NCI-H526 treated with DMSO at 0.1 percent for 48 hours (cell line): ENCODE results near the gene RRAS.
"Not testable (repeated sequence)": the region's sequence is repeated elsewhere in the genome, so short reads cannot be mapped to it uniquely, and the experiment has no call there.

Source experiments
- DNase-seq: peaks from one replicate; lab custom pipeline; 2025; lab: John Stamatoyannopoulos, UW

The RRAS gene

GRCh38 chr19:49654581-49654980 lies 14.6 kb upstream of the RRAS start:
- DNase-seq: no peak

DNA sequence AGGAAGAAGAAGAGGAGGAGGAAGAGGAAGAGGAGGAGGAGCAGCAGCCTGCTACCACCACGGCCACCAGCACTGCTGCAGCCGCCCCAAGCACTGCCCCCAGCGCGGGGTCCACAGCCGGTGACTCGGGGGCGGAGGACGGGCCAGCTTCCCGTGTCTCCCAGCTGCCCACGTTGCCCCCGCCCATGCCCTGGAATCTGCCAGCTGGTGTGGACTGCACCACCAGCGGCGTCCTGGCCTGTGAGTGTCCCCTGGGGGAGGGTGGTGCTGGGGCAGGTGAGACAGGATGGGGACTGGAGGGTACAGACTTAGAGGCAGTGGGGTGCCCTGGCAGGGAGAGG lies 13.5 kb upstream of the RRAS start:
- no peak for DNase-seq

GRCh38 chr19:49652551-49653465 lies 12.9 kb upstream of the RRAS start:
- no peak for DNase-seq

DNA sequence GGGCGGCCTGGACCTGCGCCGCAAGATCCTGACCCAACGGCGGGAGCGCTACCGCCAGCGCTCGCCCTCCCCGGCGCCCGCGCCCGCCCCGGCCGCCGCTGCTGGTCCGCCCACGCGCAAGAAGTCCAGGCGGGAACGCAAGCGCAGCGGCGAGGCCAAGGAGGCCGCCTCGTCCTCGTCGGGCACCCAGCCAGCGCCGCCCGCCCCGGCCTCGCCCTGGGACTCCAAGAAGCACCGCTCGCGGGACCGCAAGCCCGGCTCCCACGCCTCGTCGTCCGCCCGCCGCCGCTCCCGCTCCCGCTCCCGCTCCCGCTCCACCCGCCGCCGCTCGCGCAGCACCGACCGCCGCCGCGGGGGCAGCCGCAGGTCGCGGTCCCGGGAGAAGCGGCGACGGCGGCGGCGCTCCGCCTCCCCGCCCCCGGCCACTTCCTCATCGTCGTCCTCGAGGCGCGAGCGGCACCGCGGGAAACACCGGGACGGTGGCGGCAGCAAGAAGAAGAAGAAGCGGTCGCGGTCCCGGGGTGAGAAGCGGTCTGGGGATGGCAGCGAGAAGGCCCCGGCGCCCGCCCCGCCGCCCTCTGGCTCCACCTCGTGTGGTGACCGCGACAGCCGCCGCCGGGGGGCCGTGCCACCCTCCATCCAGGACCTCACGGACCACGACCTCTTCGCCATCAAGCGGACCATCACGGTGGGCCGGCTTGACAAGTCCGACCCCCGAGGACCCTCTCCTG lies 12.0 kb upstream of the RRAS start:
- DNase-seq: no peak

- DNase-seq: no peak
These were observed 11.3 kb upstream of the RRAS start for GRCh38 chr19:49651029-49651819.

DNA sequence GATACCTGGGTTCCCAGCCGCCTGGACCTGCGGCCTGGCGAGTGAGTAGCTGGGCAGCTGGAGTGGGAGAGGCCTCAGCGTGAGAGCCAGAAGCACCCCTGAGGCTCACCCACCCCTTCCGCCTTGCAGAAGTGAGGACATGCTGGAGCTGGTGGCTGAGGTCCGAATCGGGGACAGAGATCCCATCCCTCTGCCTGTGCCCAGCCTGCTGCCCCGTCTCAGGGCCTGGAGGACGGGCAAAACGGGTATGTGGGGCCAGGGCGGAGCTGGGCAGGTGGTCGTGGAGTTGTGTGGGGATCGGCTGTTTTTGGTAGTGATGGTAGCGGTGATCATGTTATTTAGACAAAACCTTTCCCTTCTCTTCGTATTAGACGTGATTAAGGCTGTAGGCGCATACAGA lies 6.6 kb upstream of the RRAS start:
- no peak for DNase-seq

GRCh38 chr19:49645995-49646394 lies 6.1 kb upstream of the RRAS start:
- DNase-seq: no peak

DNA sequence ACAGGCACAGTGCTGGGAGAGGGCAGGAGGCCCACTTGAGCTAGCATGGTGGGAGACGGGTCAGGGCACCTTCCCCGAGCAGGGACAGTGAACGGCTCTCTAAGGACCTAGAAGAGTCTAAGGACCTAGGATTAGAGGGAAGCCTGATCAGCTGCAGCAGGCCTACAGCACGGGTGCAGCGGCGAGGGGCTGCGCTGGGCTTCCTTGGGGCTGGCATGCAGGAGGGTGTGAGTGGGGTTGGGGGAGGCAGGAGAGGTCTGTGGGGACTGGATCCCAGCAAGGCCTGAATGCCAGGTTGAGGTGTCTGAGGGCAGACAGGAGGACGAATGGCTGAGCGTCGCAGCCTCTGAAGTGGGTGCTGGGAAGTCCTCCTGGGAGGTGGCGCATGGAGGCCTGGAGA lies 5.6 kb upstream of the RRAS start:
- no peak for DNase-seq

DNA sequence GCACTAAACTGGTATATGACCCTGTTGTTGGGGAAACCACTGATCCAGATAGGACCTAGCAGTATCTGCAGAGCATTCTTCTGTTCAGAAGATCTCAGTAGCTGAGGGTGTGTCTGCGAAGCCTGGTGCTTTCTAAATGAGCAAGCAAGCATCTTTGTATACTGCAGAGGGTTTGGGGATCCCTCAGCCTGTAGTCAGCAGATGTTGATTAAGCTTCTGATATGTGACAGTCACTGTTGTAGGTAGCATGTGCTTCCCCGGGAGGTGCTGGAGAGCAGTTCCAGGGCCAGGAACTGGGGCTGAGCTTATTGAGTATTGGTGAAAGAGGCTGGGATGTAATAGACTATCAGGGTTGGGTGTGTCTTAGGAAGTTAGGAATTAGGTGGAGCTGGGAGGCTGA lies 3.5 kb upstream of the RRAS start:
- no peak for DNase-seq

- no peak for DNase-seq
These were observed 2.6 kb upstream of the RRAS start for GRCh38 chr19:49642492-49643035.

DNA sequence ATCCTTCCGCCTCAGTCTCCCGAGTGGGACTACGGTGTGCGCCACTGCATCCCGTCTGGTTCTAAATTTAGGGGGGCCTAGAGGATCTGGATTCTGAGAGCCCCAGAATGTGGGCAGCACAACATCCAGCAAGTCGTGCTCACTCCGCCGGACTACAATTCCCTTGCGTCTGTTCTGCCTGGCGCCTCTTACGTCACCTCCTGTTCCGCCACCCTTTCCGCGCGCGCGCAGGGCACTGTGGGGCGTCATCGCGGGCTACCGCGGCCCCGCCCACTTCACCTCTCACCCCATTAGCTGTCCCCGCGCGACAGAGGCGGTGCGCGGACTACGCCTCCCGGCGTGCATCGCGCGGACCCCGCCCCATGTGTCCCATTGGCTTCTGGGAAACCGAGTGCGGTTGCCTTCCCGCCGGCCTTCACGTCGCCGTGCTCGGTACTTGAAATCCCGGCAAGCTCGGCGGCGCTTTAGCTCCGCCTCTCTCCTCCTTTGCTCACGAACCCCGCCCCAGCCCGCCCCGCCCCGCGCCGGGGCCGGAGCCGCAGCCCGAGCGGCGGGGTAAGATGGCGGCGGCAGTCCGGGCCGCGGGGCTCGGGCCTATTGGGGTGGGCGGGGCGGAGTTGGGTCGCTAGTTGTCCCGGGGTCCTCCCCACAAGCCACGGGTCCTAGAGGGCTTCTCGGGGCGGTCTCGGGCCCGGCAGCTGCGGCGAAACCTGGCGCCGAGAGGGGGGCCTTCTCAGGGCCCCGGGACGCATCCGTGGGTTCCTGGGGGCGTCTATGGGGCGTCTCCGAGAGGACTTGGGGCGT lies 1.9 kb upstream of the RRAS start, which contains the start of gene SCAF1:
Gene SCAF1 (plus strand): TSS at position 522 of the 804 bp plus-strand sequence. CDS start 2,818 bp downstream, outside the sequence.
- DNase-seq: peak; percentile 98

DNA sequence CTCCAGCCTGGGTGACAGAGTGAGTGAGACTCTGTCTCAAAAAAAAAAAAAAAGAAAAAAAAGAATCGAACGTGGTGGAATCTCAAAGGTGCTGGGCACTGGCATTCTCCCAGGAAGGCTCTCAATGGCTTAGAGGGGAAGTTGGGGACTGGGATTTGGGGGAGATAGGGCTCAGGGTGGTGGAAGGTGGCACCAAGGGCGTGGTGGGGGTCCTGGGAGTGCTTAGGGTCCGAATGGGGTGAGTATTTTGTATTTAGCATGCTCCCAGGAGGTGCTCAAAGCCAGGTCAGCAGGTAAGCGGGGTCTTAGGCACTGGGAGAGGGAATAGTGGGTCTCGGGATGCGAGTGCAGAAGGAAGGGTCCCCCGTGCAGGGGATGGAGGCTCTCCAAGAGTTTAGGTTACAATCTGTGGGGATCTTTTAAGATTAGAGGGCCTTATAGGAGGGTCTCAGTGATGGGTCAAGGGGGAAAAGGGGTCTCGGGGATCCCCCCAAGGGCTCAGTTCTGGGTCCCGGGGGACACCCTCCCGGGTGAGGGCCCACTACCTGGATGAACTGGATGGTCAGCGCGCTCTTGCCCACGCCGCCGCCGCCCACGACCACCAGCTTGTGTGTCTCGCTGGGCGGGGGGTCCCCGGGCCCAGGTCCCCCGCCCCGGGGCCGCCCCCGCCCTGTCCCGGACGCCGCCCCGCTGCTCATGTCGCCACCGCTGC lies 386 bp downstream of the RRAS start:
- no peak for DNase-seq

DNA sequence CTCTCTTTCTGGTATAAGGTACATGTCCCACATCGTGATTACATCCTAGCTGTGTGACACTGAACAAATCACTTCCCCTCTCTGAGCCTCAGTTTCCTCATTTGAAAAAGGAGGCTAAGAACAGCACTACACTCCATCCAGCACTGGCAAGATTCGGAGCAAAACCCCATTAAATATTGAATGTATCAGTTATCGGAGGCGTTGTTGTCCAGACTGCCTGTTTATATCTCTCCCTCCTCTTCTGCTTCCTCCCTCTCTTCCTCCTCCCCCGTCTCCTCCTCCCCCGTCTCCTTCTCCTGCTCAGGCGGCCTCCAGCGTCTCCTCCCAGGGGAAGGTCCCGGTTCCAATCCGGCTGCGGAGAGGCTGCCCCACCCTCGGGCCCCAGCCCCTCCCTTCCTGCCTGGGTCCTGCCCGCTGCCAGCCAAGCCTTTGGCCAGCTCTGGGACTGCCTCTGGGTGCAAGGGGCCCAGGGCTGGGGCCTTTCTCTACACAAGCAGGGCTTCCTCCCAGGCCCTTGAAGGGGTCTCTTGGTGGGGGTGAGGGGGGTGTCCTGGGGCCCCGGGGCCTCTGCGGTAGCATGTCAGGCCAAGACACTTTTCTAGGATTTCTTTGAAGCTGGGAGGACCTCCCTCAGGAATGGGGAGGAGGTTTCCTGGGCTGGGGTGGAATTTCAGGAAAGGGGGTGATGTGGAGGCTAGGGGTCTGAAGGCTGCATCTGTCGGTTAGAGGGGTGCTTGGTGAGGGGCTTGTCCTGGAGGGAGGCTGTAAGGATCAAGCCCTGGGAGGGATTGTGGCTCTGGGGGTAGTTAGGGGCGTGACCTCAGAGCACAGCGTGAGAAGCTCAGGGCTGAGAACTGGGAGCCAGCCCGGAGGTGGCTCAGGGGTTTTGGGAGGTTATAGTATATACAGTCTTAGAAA lies 1.9 kb downstream of the RRAS start:
- DNase-seq: no peak

- DNase-seq: no peak
These were observed 3.6 kb downstream of the RRAS start for GRCh38 chr19:49636233-49636932.

- no peak for DNase-seq
These were observed 4.3 kb downstream of the RRAS start for GRCh38 chr19:49635530-49636232.

DNA sequence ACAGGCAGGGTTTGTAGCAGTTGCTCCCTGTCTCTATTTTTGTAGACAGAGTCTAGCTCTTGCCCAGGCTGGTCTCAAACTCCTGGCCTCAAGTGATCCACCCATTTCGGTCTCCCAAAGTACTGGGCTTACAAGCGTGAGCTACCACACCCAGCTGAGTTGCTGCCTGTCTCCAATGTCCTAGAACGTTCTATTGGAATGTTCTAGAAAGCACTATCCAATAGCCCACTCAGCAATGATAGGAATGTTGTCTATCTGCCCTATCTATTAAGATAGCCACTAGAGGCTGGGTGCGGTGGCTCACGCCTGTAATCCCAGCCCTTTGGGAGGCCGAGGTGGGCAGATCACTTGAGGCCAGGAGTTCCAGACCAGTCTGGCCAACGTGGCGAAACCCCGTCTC lies 6.7 kb downstream of the RRAS start:
- not testable (repeated sequence) for DNase-seq

DNA sequence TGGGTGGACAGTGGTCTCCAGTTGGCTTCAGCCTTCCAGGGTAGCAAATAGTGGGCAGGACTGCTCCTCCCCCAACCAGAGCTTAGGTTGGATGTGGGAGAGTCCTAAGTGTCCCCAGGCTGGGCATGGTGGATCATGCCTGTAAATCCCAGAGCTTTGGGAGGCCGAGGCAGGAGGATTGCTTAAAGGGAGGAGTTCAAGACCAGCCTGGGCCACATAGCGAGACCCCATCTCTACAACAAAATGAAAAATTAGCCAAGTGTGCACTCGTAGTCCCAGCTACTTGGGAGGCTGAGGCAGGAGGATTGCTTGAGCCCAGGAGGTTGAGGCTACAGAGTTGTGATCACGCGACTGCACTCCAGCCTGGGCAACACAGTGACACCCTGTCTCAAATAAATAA lies 7.4 kb downstream of the RRAS start:
- DNase-seq: no peak

- no peak for DNase-seq
These were observed 8.2 kb downstream of the RRAS start for GRCh38 chr19:49631610-49632192.
